ENCODE results near the gene NDUFB4.
"Not testable (repeated sequence)": the region's sequence is repeated elsewhere in the genome, so short reads cannot be mapped to it uniquely, and the experiment has no call there.

The NDUFB4 gene

GRCh38 chr3:120634539-120634938 lies 38.4 kb downstream of the NDUFB4 start:
- Histone ChIP-seq H3K79me2 (ENCODE audit: low read length) (no peaks in the 10 kb centered on the region), H3K4me2 (ENCODE audit: low read depth, low read length) (no peak overlapping the region), H3K27ac (ENCODE audit: low read length) (no peak overlapping the region), H3K9me2 (replicated peaks; ENCODE audit: insufficient read depth, low read length) (no peaks in the 10 kb centered on the region), H3K4me3 (ENCODE audit: low read length) (no peak overlapping the region), H3K9ac (ENCODE audit: low read length) (no peak overlapping the region), H3K4me1 (ENCODE audit: low read length) (no peaks in the 10 kb centered on the region), H3K27me3 (replicated peaks; ENCODE audit: insufficient read depth, low read length) (no peaks in the 10 kb centered on the region), H3K9me3 (replicated peaks; ENCODE audit: insufficient read depth, low read length) (no peaks in the 10 kb centered on the region), H3K36me3 (replicated peaks; ENCODE audit: insufficient read depth, low read length) (no peaks in the 10 kb centered on the region), H2AFZ (ENCODE audit: low read length) (no peak overlapping the region), H4K20me1 (ENCODE audit: insufficient read depth, low read length) (no peaks in the 10 kb centered on the region), H3F3A (ENCODE audit: insufficient read depth, low read length) (no peaks in the 10 kb centered on the region)
- TF ChIP-seq EZH2 (optimal IDR thresholded peaks at IDR 0.05; ENCODE audit: low read depth, low read length) (no peak), EZH2phosphoT487 (IDR thresholded peaks at IDR 0.05; ENCODE audit: low read length) (no peak), CTCF (IDR thresholded peaks at IDR 0.05; ENCODE audit: low read length) (no peak)
- no peak for DNase-seq

- H3K9ac ChIP-seq (ENCODE audit: low read length): no peak overlapping the region
- no peak overlapping the region for H3K4me3 ChIP-seq (ENCODE audit: low read length)
- H3K4me1 ChIP-seq (ENCODE audit: low read length): no peaks in the 10 kb centered on the region
- no peak overlapping the region for H2AFZ ChIP-seq (ENCODE audit: low read length)
- TF ChIP-seq CTCF (IDR thresholded peaks at IDR 0.05; ENCODE audit: low read length): no peak
- no peak for TF ChIP-seq EZH2phosphoT487 (IDR thresholded peaks at IDR 0.05; ENCODE audit: low read length)
- no peak for TF ChIP-seq EZH2 (optimal IDR thresholded peaks at IDR 0.05; ENCODE audit: low read depth, low read length)
- no peaks in the 10 kb centered on the region for H3F3A ChIP-seq (ENCODE audit: insufficient read depth, low read length)
- no peaks in the 10 kb centered on the region for H3K9me2 ChIP-seq (replicated peaks; ENCODE audit: insufficient read depth, low read length)
- H3K9me3 ChIP-seq (replicated peaks; ENCODE audit: insufficient read depth, low read length): no peaks in the 10 kb centered on the region
- no peak overlapping the region for H3K27ac ChIP-seq (ENCODE audit: low read length)
- DNase-seq: no peak
- no peaks in the 10 kb centered on the region for H4K20me1 ChIP-seq (ENCODE audit: insufficient read depth, low read length)
- no peak overlapping the region for H3K4me2 ChIP-seq (ENCODE audit: low read depth, low read length)
- H3K36me3 ChIP-seq (replicated peaks; ENCODE audit: insufficient read depth, low read length): no peaks in the 10 kb centered on the region
- H3K27me3 ChIP-seq (replicated peaks; ENCODE audit: insufficient read depth, low read length): no peaks in the 10 kb centered on the region
- H3K79me2 ChIP-seq (ENCODE audit: low read length): no peaks in the 10 kb centered on the region
Measured at GRCh38 chr3:120636795-120637401, 40.8 kb downstream of the NDUFB4 start.

GRCh38 chr3:120637851-120638559 lies 41.9 kb downstream of the NDUFB4 start:
- Histone ChIP-seq H2AFZ (ENCODE audit: low read length) (no peak overlapping the region), H3K9ac (ENCODE audit: low read length) (no peak overlapping the region), H3K4me1 (ENCODE audit: low read length) (no peaks in the 10 kb centered on the region), H4K20me1 (ENCODE audit: insufficient read depth, low read length) (no peaks in the 10 kb centered on the region), H3K36me3 (replicated peaks; ENCODE audit: insufficient read depth, low read length) (no peaks in the 10 kb centered on the region), H3K9me3 (replicated peaks; ENCODE audit: insufficient read depth, low read length) (no peaks in the 10 kb centered on the region), H3K27me3 (replicated peaks; ENCODE audit: insufficient read depth, low read length) (no peaks in the 10 kb centered on the region), H3K27ac (ENCODE audit: low read length) (no peak overlapping the region), H3K4me3 (ENCODE audit: low read length) (no peak overlapping the region), H3K4me2 (ENCODE audit: low read depth, low read length) (no peak overlapping the region), H3F3A (ENCODE audit: insufficient read depth, low read length) (no peaks in the 10 kb centered on the region), H3K79me2 (ENCODE audit: low read length) (no peaks in the 10 kb centered on the region), H3K9me2 (replicated peaks; ENCODE audit: insufficient read depth, low read length) (no peaks in the 10 kb centered on the region)
- TF ChIP-seq EZH2 (optimal IDR thresholded peaks at IDR 0.05; ENCODE audit: low read depth, low read length): no peak
- TF ChIP-seq CTCF (IDR thresholded peaks at IDR 0.05; ENCODE audit: low read length): no peak
- TF ChIP-seq EZH2phosphoT487 (IDR thresholded peaks at IDR 0.05; ENCODE audit: low read length): no peak
- DNase-seq: no peak

GRCh38 chr3:120638820-120639219 lies 42.7 kb downstream of the NDUFB4 start:
- not testable (repeated sequence) for H3K27ac ChIP-seq (ENCODE audit: low read length); H3K36me3 ChIP-seq (replicated peaks; ENCODE audit: insufficient read depth, low read length); H3K4me1 ChIP-seq (ENCODE audit: low read length); H3F3A ChIP-seq (ENCODE audit: insufficient read depth, low read length); DNase-seq; H4K20me1 ChIP-seq (ENCODE audit: insufficient read depth, low read length); H3K9ac ChIP-seq (ENCODE audit: low read length); H2AFZ ChIP-seq (ENCODE audit: low read length); H3K27me3 ChIP-seq (replicated peaks; ENCODE audit: insufficient read depth, low read length); H3K4me2 ChIP-seq (ENCODE audit: low read depth, low read length); H3K79me2 ChIP-seq (ENCODE audit: low read length); H3K4me3 ChIP-seq (ENCODE audit: low read length); H3K9me2 ChIP-seq (replicated peaks; ENCODE audit: insufficient read depth, low read length); H3K9me3 ChIP-seq (replicated peaks; ENCODE audit: insufficient read depth, low read length)
